Progenitor cell of endocrine pancreas (in vitro differentiated cells): ENCODE results near the gene C1QL2. TPM values are rescaled to one million over a fixed set of nuclear protein-coding genes. Genes with fewer than 3 reads are reported as not detected.
A peak's percentile ranks its signal among the peaks of the same experiment; 100 is the strongest.

ENCODE experiments used
- DNase-seq: peaks from one replicate; pipeline ENCODE4 v3.0.0; 2021; ENCODE audit warnings: low spot score; ENCODE audit not compliant: unreplicated experiment
- H3K27ac Mint-ChIP-seq: 2 replicates; pipeline ENCODE4 v1.8.0; 2021; ENCODE audit warnings: mild to moderate bottlenecking, moderate library complexity, mixed read lengths
- H3K27me3 Mint-ChIP-seq: 2 replicates; pipeline ENCODE4 v1.8.0; 2021; ENCODE audit warnings: mixed read lengths
- H3K36me3 Mint-ChIP-seq: 2 replicates; pipeline ENCODE4 v1.8.0; 2022; ENCODE audit warnings: mixed read lengths; ENCODE audit not compliant: insufficient read depth
- H3K4me1 Mint-ChIP-seq: 2 replicates; pipeline ENCODE4 v1.8.0; 2021; ENCODE audit warnings: low read depth, mixed read lengths
- H3K4me3 Mint-ChIP-seq: 2 replicates; pipeline ENCODE4 v1.8.0; 2021; ENCODE audit warnings: low read depth, mild to moderate bottlenecking, moderate library complexity, mixed read lengths
- H3K9me3 Mint-ChIP-seq: 2 replicates; pipeline ENCODE4 v1.8.0; 2021; ENCODE audit warnings: low read depth, mixed read lengths
- CTCF ChIP-seq: fragments of 200-600 bp; sonication (generic); IDR thresholded peaks from one replicate; pipeline ENCODE4 v1.5.0; 2021; ENCODE audit warnings: antibody characterized with exemption, mild to moderate bottlenecking; ENCODE audit not compliant: unreplicated experiment
- total RNA-seq: library from RNA; stranded (reverse); gene quantifications from 2 replicates; pipeline ENCODE4 v1.2.1, GENCODE V29; 2021

C1QL2 gene
- total RNA-seq, 1 donor from 2014 or later, result 0.14 TPM

DNA sequence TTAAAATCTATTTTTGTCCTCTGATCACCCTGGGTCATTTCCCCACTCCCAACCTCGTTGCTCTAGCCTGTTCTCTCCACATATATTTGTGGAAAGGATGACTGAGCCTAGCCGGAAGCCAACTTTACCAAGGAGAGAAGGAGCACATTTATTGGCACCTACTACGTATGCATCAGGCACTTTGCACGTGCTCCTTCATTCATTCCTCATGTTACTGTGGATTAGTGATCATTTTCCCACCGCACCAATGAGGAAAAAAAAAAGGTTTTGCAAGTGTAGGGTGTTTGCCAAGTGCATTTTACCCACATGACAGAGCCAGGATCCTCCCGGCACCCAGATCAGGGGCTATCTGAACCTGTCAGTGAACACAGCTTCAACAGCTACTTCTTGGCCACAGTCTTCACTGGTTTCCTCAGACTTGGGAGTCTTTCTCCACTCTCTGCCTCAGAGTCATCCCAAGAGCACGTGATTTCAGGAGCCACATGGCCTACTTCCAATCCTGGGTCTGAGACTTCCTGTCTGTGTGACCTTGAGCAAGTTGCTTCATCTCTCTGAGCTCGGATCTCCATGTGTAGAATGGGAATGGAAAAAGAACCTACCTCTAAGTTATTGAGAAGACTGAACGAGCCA lies 1.9 kb upstream of the C1QL2 start:
- no peak for DNase-seq
- Mint-ChIP-seq H3K27ac (no peak overlapping the region), H3K4me3 (no peak overlapping the region), H3K27me3 (peaks cover 83% of the 10 kb centered on the region), H3K4me1 (peaks cover 7% of the 10 kb centered on the region), H3K9me3 (no peaks in the 10 kb centered on the region), H3K36me3 (no peaks in the 10 kb centered on the region)
- TF ChIP-seq CTCF, result no peak

DNA sequence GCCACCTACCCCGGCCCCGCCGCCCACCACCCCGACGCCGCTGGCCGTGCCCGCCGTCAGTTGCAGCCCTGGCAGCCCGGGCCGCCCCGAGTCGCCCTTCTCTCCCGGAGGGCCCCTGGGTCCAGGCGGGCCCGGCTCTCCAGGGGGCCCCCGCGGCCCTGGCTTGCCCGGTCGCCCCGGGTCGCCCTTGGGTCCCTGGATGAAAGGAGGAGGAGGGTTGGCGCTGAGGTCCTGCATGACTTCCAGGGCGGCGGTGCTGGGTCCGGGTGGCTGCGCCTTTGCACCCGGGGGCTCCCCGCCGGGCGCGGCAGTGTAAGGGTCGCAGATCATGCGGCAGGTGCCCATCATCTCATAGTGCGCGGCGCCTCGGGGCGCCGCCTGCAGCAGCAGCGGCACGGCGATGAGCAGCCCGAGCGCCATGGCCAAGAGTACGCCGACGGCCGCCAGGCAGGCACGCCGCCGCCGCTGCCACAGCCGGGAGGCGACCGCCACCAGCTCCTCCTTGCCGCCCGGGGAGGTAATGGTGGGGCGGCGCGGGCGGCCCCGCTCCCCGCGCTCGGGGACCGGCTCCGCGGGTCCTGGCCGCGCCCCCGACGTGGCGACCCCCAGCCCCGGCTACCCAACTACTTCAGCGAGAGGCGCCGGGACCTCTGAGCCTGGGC lies 570 bp downstream of the C1QL2 start:
- no peaks in the 10 kb centered on the region for H3K9me3 Mint-ChIP-seq
- peaks cover 7% of the 10 kb centered on the region for H3K4me1 Mint-ChIP-seq
- no peak overlapping the region for H3K27ac Mint-ChIP-seq
- H3K4me3 Mint-ChIP-seq, result no peak overlapping the region
- peaks cover 86% of the 10 kb centered on the region for H3K27me3 Mint-ChIP-seq
- no peak for DNase-seq
- H3K36me3 Mint-ChIP-seq, result no peaks in the 10 kb centered on the region
- no peak for TF ChIP-seq CTCF

DNA sequence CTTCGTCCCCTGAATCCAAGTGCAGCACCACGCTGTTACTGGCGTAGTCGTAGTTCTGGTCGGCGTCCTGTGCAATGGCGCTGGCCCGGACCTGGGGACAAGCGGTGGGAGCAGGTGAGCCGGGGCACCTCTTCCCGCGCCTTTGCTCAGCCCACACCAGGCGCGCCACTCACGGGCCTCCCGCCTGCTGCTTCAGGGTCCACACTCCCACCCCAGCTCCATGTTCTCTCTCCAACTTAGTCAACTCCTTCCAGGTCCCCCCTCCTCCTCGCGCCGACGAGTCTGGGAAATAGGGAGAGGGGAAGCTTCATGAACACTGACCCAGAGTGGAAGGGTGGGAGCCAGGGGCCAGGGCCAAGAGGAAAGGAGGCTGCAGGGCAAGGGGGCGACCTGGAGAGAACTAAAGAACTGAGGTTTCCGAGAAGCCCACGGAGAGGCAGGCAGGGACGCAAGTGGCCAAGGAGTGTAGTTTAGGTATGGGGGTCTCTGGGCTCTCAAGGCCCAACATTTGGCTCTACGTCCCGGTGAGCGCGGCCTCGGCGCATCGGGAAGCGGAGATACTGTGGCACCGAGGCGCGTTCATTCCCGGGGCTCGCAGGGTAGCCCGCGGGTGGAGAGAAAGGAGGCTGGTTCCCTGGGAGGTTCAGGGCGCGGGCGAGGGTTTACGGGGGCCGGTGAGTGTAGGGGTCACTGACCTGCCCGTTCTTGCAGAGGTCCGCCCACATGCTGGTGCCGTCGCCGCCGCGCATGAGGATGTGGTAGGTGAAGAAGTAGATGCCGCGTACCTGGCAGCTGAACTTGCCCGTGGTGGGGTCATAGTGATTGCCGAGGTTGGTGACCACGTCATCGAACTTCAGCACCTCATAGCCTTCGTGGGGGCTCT lies 1.4 kb downstream of the C1QL2 start:
- TF ChIP-seq CTCF, result no peak
- peaks cover 86% of the 10 kb centered on the region for H3K27me3 Mint-ChIP-seq

GRCh38 chr2:119156105-119156890 lies 2.3 kb downstream of the C1QL2 start:
- Mint-ChIP-seq H3K4me1 (peaks cover 7% of the 10 kb centered on the region), H3K9me3 (no peaks in the 10 kb centered on the region), H3K27ac (peak overlapping the region; percentile 41), H3K4me3 (peak overlapping the region; percentile 55), H3K36me3 (no peaks in the 10 kb centered on the region), H3K27me3 (peaks cover 87% of the 10 kb centered on the region)
- TF ChIP-seq CTCF, result no peak
- no peak for DNase-seq

More for the DNA sequence above, 1.4 kb downstream of the C1QL2 start:
- no peak for DNase-seq
- Mint-ChIP-seq H3K4me3 (peak overlapping the region; percentile 4), H3K4me1 (peaks cover 7% of the 10 kb centered on the region), H3K27ac (peak overlapping the region; percentile 57), H3K9me3 (no peaks in the 10 kb centered on the region), H3K36me3 (no peaks in the 10 kb centered on the region)
